ENCODE data around the gene BTBD6.
"Not testable (repeated sequence)": the region's sequence is repeated elsewhere in the genome, so short reads cannot be mapped to it uniquely, and the experiment has no call there.

Gene BTBD6

DNA sequence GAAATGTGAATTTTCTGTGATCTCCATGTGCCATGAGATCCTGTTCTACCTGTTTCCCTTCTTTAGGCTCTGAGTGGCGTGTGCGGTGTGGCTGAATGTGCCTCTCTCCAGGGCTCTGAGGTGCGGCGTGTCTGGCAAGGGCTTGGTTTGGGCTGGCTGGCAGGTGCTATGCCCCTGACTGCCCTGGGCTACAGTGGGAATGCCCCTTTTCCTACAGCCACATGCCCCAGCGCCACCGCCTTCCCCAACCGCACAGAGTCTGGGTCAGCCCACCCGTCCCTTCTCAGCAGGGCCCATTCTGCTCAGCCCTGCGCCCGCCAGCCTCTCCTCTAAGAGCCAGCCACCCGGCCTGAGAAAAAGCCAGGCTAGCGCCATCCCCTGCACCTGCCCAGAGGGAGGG lies 24.7 kb downstream of the BTBD6 start:
- DNase-seq: no peak

GRCh38 chr14:105274637-105275036 lies 26.3 kb downstream of the BTBD6 start:
- no peak for DNase-seq

DNA sequence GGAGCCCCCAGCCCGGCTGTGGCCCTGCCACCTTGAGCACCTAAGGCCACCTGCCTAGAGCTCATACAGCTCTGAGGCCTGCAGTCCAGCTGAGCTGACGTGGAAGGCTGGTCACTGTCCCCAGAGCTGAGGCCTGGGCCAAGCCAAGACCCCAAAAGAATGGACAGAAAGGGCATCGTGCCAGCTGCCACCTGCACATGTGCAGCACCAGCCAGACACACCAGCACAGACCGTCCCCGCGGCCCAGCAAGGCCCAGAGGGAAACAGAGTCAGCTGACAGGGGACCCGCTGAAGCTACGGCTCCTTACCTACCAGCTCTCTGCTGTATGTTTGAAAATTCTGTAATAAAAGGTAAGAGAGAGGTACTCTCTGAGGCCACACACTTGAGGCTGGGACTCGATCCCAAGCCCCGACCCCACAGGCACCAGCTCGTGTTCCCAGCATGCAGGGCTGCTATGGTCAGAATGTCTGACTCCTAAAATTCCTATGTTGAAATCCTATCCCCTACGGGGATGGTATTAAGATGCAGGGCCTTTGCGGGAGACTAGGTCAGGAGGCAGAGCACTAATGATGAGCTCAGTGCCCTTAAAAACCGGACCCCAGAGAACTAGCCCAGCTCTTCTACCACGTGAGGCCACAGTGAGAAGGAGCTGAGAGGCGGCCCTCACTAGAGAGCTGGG lies 27.1 kb downstream of the BTBD6 start:
- no peak for DNase-seq

GRCh38 chr14:105277448-105277847 lies 29.1 kb downstream of the BTBD6 start:
- not testable (repeated sequence) for DNase-seq

DNA sequence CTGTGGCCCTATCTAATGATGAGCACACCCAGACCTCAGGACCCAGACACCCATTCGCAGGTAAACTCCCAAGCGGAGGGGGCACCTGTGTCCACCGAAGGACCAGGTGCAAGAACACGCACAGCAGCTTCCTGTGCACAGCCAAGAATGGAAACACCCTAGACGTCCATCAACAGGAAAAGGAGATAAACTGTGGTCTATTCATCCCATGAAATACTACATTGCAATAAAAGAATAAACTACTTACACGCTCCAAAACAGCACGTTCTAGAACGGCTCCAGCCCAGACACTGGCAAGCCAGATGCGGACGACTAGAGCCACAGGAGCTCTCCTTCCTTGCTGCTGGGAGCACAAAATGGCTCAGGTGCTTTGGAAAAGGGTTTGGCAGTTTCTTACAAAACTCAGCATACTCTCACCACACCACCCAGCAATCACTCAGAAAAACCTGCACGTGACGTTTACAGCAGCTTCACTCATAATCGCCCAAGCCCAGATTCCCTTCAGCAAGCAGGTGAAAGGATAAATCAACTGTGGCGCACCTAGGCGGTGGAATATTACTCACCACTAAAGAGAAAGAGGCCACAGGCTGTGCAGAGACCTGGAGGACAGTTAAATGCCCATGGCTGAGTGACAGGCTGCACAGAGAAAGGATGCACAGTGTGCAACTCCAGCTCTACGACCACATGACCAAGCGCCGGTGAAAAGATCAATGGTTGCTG lies 31.5 kb downstream of the BTBD6 start:
- DNase-seq: no peak

- no peak for DNase-seq
Measured at GRCh38 chr14:105280525-105280924, 32.2 kb downstream of the BTBD6 start.

- no peak for DNase-seq
Measured at GRCh38 chr14:105281371-105282097, 33.2 kb downstream of the BTBD6 start.

DNA sequence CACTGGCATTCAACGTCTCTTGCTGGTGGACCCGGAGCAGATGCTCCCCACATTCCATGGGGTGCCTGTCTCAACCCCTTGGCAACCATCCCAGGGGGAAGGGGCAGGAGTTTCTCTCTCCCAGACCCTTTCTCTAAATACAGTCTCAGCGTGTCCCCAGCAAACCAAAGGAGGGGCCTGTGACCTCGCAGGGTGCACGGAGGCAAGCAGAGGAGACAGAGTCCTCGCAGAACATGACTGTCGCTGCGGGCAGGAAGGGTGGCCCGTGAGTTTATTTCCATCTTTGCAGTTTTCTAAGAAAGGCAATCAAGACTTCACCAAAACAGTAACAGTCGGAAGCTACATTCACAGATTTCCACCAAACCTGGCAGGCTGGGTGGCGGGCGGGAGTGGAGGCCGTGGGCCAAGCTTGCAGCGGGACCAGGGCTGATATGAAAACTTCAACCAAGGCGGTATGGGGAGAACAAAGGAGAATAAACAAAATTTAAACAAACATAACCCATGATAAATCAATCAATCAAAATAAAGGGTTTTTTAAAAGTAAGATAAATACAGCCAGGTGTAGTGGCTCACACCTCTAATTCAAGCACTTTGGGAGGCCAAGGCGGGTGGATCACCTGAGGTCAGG lies 33.9 kb downstream of the BTBD6 start:
- no peak for DNase-seq

DNA sequence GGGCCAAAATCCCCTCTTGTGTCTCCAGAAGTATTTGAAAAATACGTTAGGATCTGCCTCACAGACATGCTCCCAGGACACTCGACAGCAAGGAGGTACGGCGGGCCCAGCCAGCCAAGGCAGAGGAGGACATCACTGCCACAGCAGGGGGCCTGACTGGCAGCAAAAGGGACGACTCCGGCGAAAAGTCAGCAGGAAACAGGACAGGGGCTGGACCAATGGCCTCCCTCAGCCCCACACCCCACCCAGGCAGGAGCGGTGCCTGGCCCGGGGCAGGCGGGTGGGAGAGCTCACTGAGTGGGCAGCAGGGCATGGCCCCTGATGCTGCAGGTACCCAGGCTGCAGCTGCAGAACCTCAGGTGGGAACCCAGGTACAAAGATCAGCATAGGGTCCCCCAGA lies 34.7 kb downstream of the BTBD6 start:
- no peak for DNase-seq

- DNase-seq: no peak
Measured at GRCh38 chr14:105283899-105284298, 35.6 kb downstream of the BTBD6 start.

- DNase-seq: no peak
Measured at GRCh38 chr14:105285174-105285573, 36.8 kb downstream of the BTBD6 start.

- no peak for DNase-seq
Measured at GRCh38 chr14:105286759-105287144, 38.4 kb downstream of the BTBD6 start.

DNA sequence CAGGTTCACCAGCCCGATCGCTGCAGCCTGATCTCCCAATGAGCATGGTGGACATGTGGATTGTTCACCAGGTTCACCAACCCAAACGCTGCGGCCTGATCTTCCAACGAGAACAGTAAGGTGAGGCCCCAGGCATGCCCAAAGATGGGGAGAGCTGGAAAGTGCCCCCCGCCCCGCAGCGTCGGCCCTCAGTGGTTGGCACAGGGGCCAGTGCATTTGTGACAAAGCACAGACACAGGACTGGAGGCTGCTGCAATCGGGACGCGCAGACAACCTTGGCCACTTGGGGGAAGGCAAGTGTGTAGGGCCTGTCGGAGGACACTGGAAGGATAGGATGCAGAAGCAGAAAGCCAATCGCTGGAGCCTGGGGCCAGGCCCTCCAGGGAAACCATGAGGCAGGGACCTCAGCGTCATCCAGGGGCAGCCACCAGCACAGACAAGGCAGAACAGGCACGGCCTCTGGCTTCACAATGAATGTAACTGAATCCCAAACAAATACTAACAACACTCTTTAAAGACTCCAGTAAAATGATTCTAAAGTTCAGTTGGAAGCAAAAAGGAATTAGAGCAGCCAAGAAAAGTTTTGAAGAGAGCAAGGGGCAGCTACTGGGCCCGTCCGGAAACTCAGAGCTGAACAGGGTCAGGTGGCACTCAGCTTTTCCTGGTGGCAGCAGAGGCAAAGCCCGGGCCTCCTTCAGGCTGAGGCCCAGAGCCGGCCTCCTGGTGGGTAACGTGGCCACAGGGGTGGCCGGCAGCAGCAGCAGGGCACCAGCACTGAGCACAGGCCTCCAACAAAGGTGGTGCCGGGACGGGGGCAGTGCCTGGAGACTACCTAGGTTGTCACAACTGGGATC lies 39.1 kb downstream of the BTBD6 start:
- DNase-seq: no peak

DNA sequence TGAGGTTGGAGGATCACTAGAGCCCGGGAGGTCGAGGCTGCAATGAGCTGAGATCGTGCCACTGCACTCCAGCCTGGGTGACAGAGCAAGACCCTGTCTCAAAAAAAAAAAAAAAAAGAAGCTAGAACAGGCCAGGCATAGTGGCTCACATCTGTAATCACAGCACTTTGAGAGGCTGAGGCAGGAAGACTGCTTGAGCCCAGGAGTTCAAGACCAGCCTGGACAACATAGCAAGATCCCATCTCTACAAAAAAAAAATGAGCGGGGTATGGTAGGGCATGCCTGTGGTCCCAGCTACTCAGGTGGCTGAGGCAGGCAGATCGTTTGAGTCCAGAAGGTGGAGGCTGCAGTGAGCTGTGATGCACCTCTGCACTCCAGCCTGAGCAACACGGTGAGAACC lies 40.6 kb downstream of the BTBD6 start:
- not testable (repeated sequence) for DNase-seq

- no peak for DNase-seq
Measured at GRCh38 chr14:105290621-105291346, 42.5 kb downstream of the BTBD6 start.

- no peak for DNase-seq
Measured at GRCh38 chr14:105292826-105293711, 44.7 kb downstream of the BTBD6 start.

DNA sequence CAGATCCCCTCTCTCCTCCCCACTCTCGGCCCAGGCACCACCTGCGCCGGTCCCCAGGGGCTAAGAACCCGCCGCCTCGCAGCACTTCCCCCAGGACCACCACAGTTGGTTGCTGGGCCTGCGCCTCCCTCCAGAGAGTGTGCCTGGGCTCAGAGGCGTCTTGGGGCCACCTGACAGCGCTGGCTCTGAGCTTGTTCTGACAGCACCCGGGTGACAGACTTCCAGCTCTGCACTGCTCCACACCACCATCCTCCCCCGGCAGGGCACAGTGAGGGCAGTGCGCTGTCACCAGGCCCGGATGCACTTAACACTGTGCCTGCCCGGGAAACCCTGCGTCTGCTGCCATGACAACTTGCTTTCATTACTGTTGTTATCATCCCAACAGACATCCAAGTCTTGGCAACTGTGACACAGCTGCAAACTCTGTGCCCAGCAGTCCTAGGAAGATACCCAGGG lies 45.8 kb downstream of the BTBD6 start:
- peak; percentile 36 for DNase-seq

DNA sequence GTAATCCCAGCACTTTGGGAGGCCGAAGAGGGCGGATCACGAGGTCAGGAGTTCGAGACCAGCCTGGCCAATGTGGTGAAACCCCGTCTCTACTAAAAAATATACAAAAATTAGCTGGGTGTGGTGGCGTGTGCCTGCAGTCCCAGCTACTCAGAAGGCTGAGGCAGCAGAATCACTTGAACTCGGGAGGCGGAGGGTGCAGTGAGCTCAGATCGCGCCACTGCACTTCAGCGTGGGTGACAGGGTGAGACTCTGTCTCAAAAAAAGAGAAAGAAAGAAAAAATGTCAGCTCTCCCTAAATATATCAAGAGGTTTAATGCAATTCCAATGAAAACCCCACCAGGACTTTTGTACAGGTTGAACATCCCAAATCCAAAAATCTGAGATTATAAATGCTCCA lies 49.0 kb downstream of the BTBD6 start:
- DNase-seq: not testable (repeated sequence)

DNA sequence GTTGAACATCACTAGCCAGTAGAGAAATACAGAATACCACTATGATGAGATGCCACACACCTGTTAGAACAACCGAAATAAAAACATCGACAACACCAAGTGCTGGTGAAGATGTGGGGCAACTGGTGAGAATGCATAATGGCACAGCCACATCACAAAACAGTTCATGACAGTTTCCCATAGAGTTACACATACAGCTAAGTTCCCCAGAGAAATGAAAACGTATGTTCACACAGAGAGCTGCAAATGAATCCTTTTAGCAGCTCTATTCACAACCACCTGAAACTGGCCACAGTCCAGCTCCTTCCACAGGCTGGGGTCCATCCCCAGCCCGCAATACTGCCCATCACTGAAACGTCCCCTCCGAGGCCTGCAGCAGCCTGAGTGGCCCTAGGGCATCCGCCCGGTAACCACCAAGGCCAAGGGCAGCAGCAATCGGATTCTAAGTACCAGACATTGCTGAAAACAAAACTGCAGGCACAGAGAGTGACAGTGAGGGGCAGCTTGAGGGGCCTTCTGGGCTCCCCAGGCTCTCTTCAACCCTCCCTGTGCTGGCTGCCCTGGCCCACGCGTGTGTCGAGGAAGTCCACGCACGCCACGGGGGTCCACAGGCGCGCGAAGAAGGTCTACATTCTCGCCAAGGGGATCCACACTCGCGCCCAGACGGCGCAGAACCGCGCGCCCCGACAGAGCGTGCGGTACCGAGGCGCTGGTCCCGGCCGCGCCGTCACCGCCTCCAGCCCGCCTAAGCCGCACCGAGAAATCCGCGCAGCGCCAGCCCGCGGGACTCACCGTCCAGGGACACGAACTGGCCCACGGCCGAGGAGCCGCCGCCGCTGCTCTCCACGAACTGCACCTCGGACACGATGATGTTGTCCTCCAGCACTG lies 51.6 kb downstream of the BTBD6 start:
- DNase-seq: peak; percentile 59

All from NCI-H345 (cell line).